ENCODE results near the gene KLF9. TPM values are rescaled to one million over a fixed set of nuclear protein-coding genes. Genes with fewer than 3 reads are reported as not detected.
A peak's percentile ranks its signal among the peaks of the same experiment; 100 is the strongest.

Gene KLF9
- total RNA-seq, 1 experiment from 2014 or later: 1.0 TPM

DNA sequence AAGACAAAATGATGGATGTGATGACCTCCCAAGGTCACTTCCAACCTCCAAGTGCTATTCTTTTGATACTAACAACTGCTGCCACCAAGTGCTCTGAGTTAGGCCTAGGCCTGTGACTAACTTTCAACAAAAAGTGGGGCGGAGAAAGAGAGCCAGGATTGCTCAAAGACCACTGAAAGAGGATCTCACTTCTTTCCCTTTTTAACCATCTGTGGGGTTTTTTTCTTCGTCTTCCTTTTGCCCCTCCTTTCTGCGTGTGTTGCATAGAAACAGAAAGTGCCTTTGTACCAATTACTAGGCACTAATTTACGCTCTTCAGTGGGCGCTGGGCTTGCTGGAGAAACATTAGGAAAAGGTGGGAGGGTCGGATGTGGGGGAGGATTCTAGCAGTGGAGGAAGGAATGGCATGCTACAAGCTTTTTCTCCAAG is 8.0 kb downstream of the KLF9 start:
- DNase-seq (ENCODE audit: low spot score): no peak
- peak; percentile 61 for ATAC-seq
- no peak for TF ChIP-seq SMAD3 (CRISPR knock-in tag; IDR thresholded peaks at IDR 0.05; ENCODE audit: borderline replicate concordance)
- no peak for TF ChIP-seq ESRRA (CRISPR knock-in tag; IDR thresholded peaks at IDR 0.05; ENCODE audit: borderline replicate concordance)
- TF ChIP-seq, protein P1, sequence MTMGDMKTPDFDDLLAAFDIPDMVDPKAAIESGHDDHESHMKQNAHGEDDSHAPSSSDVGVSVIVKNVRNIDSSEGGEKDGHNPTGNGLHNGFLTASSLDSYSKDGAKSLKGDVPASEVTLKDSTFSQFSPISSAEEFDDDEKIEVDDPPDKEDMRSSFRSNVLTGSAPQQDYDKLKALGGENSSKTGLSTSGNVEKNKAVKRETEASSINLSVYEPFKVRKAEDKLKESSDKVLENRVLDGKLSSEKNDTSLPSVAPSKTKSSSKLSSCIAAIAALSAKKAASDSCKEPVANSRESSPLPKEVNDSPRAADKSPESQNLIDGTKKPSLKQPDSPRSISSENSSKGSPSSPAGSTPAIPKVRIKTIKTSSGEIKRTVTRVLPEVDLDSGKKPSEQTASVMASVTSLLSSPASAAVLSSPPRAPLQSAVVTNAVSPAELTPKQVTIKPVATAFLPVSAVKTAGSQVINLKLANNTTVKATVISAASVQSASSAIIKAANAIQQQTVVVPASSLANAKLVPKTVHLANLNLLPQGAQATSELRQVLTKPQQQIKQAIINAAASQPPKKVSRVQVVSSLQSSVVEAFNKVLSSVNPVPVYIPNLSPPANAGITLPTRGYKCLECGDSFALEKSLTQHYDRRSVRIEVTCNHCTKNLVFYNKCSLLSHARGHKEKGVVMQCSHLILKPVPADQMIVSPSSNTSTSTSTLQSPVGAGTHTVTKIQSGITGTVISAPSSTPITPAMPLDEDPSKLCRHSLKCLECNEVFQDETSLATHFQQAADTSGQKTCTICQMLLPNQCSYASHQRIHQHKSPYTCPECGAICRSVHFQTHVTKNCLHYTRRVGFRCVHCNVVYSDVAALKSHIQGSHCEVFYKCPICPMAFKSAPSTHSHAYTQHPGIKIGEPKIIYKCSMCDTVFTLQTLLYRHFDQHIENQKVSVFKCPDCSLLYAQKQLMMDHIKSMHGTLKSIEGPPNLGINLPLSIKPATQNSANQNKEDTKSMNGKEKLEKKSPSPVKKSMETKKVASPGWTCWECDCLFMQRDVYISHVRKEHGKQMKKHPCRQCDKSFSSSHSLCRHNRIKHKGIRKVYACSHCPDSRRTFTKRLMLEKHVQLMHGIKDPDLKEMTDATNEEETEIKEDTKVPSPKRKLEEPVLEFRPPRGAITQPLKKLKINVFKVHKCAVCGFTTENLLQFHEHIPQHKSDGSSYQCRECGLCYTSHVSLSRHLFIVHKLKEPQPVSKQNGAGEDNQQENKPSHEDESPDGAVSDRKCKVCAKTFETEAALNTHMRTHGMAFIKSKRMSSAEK (CRISPR knock-in tag; IDR thresholded peaks at IDR 0.05; ENCODE audit: borderline replicate concordance): no peak
- no peak for TF ChIP-seq ELF4 (CRISPR knock-in tag; IDR thresholded peaks at IDR 0.05; ENCODE audit: low read depth)
- TF ChIP-seq AR (CRISPR knock-in tag; IDR thresholded peaks at IDR 0.05): no peak
- Mint-ChIP-seq H3K36me3 (no peaks in the 10 kb centered on the region), H3K27me3 (ENCODE audit: low read depth) (peaks cover 17% of the 10 kb centered on the region), H3K4me3 (no peak overlapping the region), H3K27ac (peak overlapping the region; percentile 57), H3K4me1 (peaks cover 35% of the 10 kb centered on the region), H3K9me3 (no peaks in the 10 kb centered on the region)
- ChIA-PET POLR2A (no interaction called here), CTCF (interaction anchor here (0.9 to 1.2 kb wide), 2 partner anchors 67 to 293 kb away, joined by 3 read pairs; no protein-coding TSS in a partner anchor)

GRCh38 chr9:70405808-70406433 is 8.5 kb downstream of the KLF9 start:
- peaks cover 30% of the 10 kb centered on the region for H3K4me1 Mint-ChIP-seq
- peak; percentile 21 for ATAC-seq
- POLR2A ChIA-PET: interaction anchor here (0.6 kb wide), 1 partner anchor 176 kb away, joined by 4 read pairs; no protein-coding TSS in a partner anchor
- H3K4me3 Mint-ChIP-seq: no peak overlapping the region
- no peaks in the 10 kb centered on the region for H3K36me3 Mint-ChIP-seq
- TF ChIP-seq, protein P2, sequence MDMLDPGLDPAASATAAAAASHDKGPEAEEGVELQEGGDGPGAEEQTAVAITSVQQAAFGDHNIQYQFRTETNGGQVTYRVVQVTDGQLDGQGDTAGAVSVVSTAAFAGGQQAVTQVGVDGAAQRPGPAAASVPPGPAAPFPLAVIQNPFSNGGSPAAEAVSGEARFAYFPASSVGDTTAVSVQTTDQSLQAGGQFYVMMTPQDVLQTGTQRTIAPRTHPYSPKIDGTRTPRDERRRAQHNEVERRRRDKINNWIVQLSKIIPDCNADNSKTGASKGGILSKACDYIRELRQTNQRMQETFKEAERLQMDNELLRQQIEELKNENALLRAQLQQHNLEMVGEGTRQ (CRISPR knock-in tag; IDR thresholded peaks at IDR 0.05): no peak
- no peak for TF ChIP-seq SP1 (CRISPR knock-in tag; conservative IDR thresholded peaks at IDR 0.05)
- no peak for TF ChIP-seq FOXJ3 (CRISPR knock-in tag; IDR thresholded peaks at IDR 0.05; ENCODE audit: borderline replicate concordance)
- no peak for TF ChIP-seq ZNF121 (CRISPR knock-in tag; IDR thresholded peaks at IDR 0.05)
- TF ChIP-seq NR2C2 (CRISPR knock-in tag; IDR thresholded peaks at IDR 0.05): no peak
- TF ChIP-seq ZNF138 (CRISPR knock-in tag; conservative IDR thresholded peaks at IDR 0.05): no peak
- no peak for TF ChIP-seq MXD4 (CRISPR knock-in tag; IDR thresholded peaks at IDR 0.05; ENCODE audit: borderline replicate concordance)
- TF ChIP-seq ZNF512 (CRISPR knock-in tag; IDR thresholded peaks at IDR 0.05; ENCODE audit: borderline replicate concordance): no peak
- TF ChIP-seq CBFB (CRISPR knock-in tag; IDR thresholded peaks at IDR 0.05; ENCODE audit: low read depth): no peak
- no peak for TF ChIP-seq ZNF396 (CRISPR knock-in tag; IDR thresholded peaks at IDR 0.05; ENCODE audit: borderline replicate concordance)
- TF ChIP-seq RORB (CRISPR knock-in tag; IDR thresholded peaks at IDR 0.05): no peak
- TF ChIP-seq, protein P3, sequence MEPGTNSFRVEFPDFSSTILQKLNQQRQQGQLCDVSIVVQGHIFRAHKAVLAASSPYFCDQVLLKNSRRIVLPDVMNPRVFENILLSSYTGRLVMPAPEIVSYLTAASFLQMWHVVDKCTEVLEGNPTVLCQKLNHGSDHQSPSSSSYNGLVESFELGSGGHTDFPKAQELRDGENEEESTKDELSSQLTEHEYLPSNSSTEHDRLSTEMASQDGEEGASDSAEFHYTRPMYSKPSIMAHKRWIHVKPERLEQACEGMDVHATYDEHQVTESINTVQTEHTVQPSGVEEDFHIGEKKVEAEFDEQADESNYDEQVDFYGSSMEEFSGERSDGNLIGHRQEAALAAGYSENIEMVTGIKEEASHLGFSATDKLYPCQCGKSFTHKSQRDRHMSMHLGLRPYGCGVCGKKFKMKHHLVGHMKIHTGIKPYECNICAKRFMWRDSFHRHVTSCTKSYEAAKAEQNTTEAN (CRISPR knock-in tag; IDR thresholded peaks at IDR 0.05): no peak
- TF ChIP-seq, protein P4, sequence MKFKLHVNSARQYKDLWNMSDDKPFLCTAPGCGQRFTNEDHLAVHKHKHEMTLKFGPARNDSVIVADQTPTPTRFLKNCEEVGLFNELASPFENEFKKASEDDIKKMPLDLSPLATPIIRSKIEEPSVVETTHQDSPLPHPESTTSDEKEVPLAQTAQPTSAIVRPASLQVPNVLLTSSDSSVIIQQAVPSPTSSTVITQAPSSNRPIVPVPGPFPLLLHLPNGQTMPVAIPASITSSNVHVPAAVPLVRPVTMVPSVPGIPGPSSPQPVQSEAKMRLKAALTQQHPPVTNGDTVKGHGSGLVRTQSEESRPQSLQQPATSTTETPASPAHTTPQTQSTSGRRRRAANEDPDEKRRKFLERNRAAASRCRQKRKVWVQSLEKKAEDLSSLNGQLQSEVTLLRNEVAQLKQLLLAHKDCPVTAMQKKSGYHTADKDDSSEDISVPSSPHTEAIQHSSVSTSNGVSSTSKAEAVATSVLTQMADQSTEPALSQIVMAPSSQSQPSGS (CRISPR knock-in tag; IDR thresholded peaks at IDR 0.05; ENCODE audit: borderline replicate concordance, low read depth): no peak
- H3K9me3 Mint-ChIP-seq: no peaks in the 10 kb centered on the region
- no peak overlapping the region; the same call in 1 of the 2 replicates for H3K27ac Mint-ChIP-seq
- H3K27me3 Mint-ChIP-seq (ENCODE audit: low read depth): peaks cover 11% of the 10 kb centered on the region
- CTCF ChIA-PET: interaction anchor here (0.5 to 1.3 kb wide), 4 partner anchors 36 to 293 kb away, joined by 3 to 4 read pairs (median 4); no protein-coding TSS in a partner anchor
- DNase-seq (ENCODE audit: low spot score): no peak

All from WTC11 (cell line).